ENCODE measurements around the gene ZG16B.

ZG16B gene

GRCh38 chr16:2811703-2812471 is 18.2 kb upstream of the ZG16B start:
- Histone ChIP-seq H3K18ac (ENCODE audit: low read length) (peak overlapping the region; percentile 64), H3K4me3 (ENCODE audit: low read length in 2 of 2) (no peak overlapping the region), H3K9ac (ENCODE audit: low read depth, low read length, poor library complexity) (peak overlapping the region; percentile 30), H2BK12ac (ENCODE audit: low read length) (no peak overlapping the region), H3K27ac (replicated peaks; ENCODE audit: low read length) (no peak overlapping the region), H2AFZ (ENCODE audit: low read length) (no peak overlapping the region), H4K8ac (ENCODE audit: low read depth, low read length) (no peak overlapping the region), H2AK5ac (ENCODE audit: low read depth, low read length) (peak overlapping the region; percentile 14), H3K27me3 (ENCODE audit: control insufficient read depth in 3 of 3, insufficient read depth in 3 of 3, low read depth in 1 of 3, low read length in 3 of 3) (peaks cover 0 to 22% (median 0%) of the 10 kb centered on the region in 3 experiments), H2BK15ac (ENCODE audit: low read length) (peak overlapping the region; percentile 87), H3K4me1 (ENCODE audit: control insufficient read depth in 2 of 2, insufficient read depth in 1 of 2, low read depth in 1 of 2, low read length in 2 of 2) (no peaks in the 10 kb centered on the region), H3K36me3 (replicated peaks in 1 of 2; ENCODE audit: control insufficient read depth in 2 of 2, insufficient read depth in 2 of 2, low read length in 2 of 2) (no peaks in the 10 kb centered on the region), H3K4me2 (ENCODE audit: insufficient read depth, low read length, poor library complexity, severe bottlenecking) (no peak overlapping the region), H3K9me3 (replicated peaks in 1 of 2; ENCODE audit: control insufficient read depth in 2 of 2, insufficient read depth in 1 of 2, low read depth in 1 of 2, low read length in 2 of 2) (peaks cover 0 to 3% of the 10 kb centered on the region in 2 donors), H2BK120ac (ENCODE audit: low read depth, low read length) (no peak overlapping the region), H4K91ac (ENCODE audit: low read depth, low read length, poor library complexity) (peak overlapping the region; percentile 43), H2BK5ac (ENCODE audit: low read length) (no peak overlapping the region), H3K4ac (ENCODE audit: low read length) (peak overlapping the region; percentile 84), H3K23ac (ENCODE audit: low read depth, low read length, poor library complexity) (peak overlapping the region; percentile 80), H3K79me1 (ENCODE audit: low read depth, low read length) (peaks cover 4% of the 10 kb centered on the region), H3K14ac (ENCODE audit: low read length) (no peak overlapping the region)
- DNase-seq (ENCODE audit: low spot score): no peak
- WGBS, 2 donors (ENCODE audit: extremely low coverage in 2 of 2, insufficient read length in 2 of 2, insufficient replicate concordance in 1 of 2): no CpG with 5 or more reads among the region's 15 CpGs

GRCh38 chr16:2813771-2814221 is 16.3 kb upstream of the ZG16B start:
- H3K4ac ChIP-seq (ENCODE audit: low read length): no peak overlapping the region
- H2BK12ac ChIP-seq (ENCODE audit: low read length): no peak overlapping the region
- H3K36me3 ChIP-seq (replicated peaks in 1 of 2; ENCODE audit: control insufficient read depth in 2 of 2, insufficient read depth in 2 of 2, low read length in 2 of 2): no peaks in the 10 kb centered on the region
- peaks cover 2% of the 10 kb centered on the region for H3K79me1 ChIP-seq (ENCODE audit: low read depth, low read length)
- H2BK120ac ChIP-seq (ENCODE audit: low read depth, low read length): no peak overlapping the region
- no peak overlapping the region for H3K9ac ChIP-seq (ENCODE audit: low read depth, low read length, poor library complexity)
- WGBS, 2 donors (ENCODE audit: extremely low coverage in 2 of 2, insufficient read length in 2 of 2, insufficient replicate concordance in 1 of 2): no CpG with 5 or more reads among the region's 7 CpGs
- no peak overlapping the region for H3K4me2 ChIP-seq (ENCODE audit: insufficient read depth, low read length, poor library complexity, severe bottlenecking)
- no peak overlapping the region for H3K4me3 ChIP-seq (ENCODE audit: low read length in 2 of 2)
- H2BK15ac ChIP-seq (ENCODE audit: low read length): no peak overlapping the region
- H3K18ac ChIP-seq (ENCODE audit: low read length): no peak overlapping the region
- H2BK5ac ChIP-seq (ENCODE audit: low read length): no peak overlapping the region
- DNase-seq (ENCODE audit: low spot score): no peak
- H3K27me3 ChIP-seq (ENCODE audit: control insufficient read depth in 3 of 3, insufficient read depth in 3 of 3, low read depth in 1 of 3, low read length in 3 of 3): peaks cover 0 to 32% (median 0%) of the 10 kb centered on the region in 3 experiments
- H3K27ac ChIP-seq (replicated peaks; ENCODE audit: low read length): no peak overlapping the region
- no peak overlapping the region for H4K91ac ChIP-seq (ENCODE audit: low read depth, low read length, poor library complexity)
- H3K4me1 ChIP-seq (ENCODE audit: control insufficient read depth in 2 of 2, insufficient read depth in 1 of 2, low read depth in 1 of 2, low read length in 2 of 2): no peaks in the 10 kb centered on the region
- H3K14ac ChIP-seq (ENCODE audit: low read length): no peak overlapping the region
- no peak overlapping the region for H2AFZ ChIP-seq (ENCODE audit: low read length)
- H3K9me3 ChIP-seq (replicated peaks in 1 of 2; ENCODE audit: control insufficient read depth in 2 of 2, insufficient read depth in 1 of 2, low read depth in 1 of 2, low read length in 2 of 2): no peaks in the 10 kb centered on the region
- H3K23ac ChIP-seq (ENCODE audit: low read depth, low read length, poor library complexity): peak overlapping the region; percentile 20
- H2AK5ac ChIP-seq (ENCODE audit: low read depth, low read length): no peak overlapping the region
- no peak overlapping the region for H4K8ac ChIP-seq (ENCODE audit: low read depth, low read length)

GRCh38 chr16:2814551-2815298 is 15.4 kb upstream of the ZG16B start:
- Histone ChIP-seq H3K18ac (ENCODE audit: low read length) (no peak overlapping the region), H2BK120ac (ENCODE audit: low read depth, low read length) (no peak overlapping the region), H3K9me3 (replicated peaks in 1 of 2; ENCODE audit: control insufficient read depth in 2 of 2, insufficient read depth in 1 of 2, low read depth in 1 of 2, low read length in 2 of 2) (no peaks in the 10 kb centered on the region), H2BK12ac (ENCODE audit: low read length) (no peak overlapping the region), H2BK15ac (ENCODE audit: low read length) (no peak overlapping the region), H4K8ac (ENCODE audit: low read depth, low read length) (no peak overlapping the region), H2AFZ (ENCODE audit: low read length) (no peak overlapping the region), H2BK5ac (ENCODE audit: low read length) (peak overlapping the region; percentile 90), H3K4me3 (ENCODE audit: low read length in 2 of 2) (no peak overlapping the region), H4K91ac (ENCODE audit: low read depth, low read length, poor library complexity) (no peak overlapping the region), H3K27ac (replicated peaks; ENCODE audit: low read length) (no peak overlapping the region), H3K4ac (ENCODE audit: low read length) (no peak overlapping the region), H3K9ac (ENCODE audit: low read depth, low read length, poor library complexity) (no peak overlapping the region), H3K23ac (ENCODE audit: low read depth, low read length, poor library complexity) (peak overlapping the region; percentile 85), H3K4me1 (ENCODE audit: control insufficient read depth in 2 of 2, insufficient read depth in 1 of 2, low read depth in 1 of 2, low read length in 2 of 2) (no peaks in the 10 kb centered on the region), H2AK5ac (ENCODE audit: low read depth, low read length) (no peak overlapping the region), H3K27me3 (ENCODE audit: control insufficient read depth in 3 of 3, insufficient read depth in 3 of 3, low read depth in 1 of 3, low read length in 3 of 3) (peaks cover 0 to 37% (median 0%) of the 10 kb centered on the region in 3 experiments), H3K4me2 (ENCODE audit: insufficient read depth, low read length, poor library complexity, severe bottlenecking) (no peak overlapping the region), H3K79me1 (ENCODE audit: low read depth, low read length) (peaks cover 2% of the 10 kb centered on the region), H3K14ac (ENCODE audit: low read length) (no peak overlapping the region), H3K36me3 (replicated peaks in 1 of 2; ENCODE audit: control insufficient read depth in 2 of 2, insufficient read depth in 2 of 2, low read length in 2 of 2) (no peaks in the 10 kb centered on the region)
- no CpG with 5 or more reads among the region's 20 CpGs for WGBS, 2 donors (ENCODE audit: extremely low coverage in 2 of 2, insufficient read length in 2 of 2, insufficient replicate concordance in 1 of 2)
- DNase-seq (ENCODE audit: low spot score): no peak

- H2AFZ ChIP-seq (ENCODE audit: low read length): peak overlapping the region; percentile 46
- no peak overlapping the region for H3K23ac ChIP-seq (ENCODE audit: low read depth, low read length, poor library complexity)
- no peaks in the 10 kb centered on the region for H3K36me3 ChIP-seq (replicated peaks in 1 of 2; ENCODE audit: control insufficient read depth in 2 of 2, insufficient read depth in 2 of 2, low read length in 2 of 2)
- H3K9ac ChIP-seq (ENCODE audit: low read depth, low read length, poor library complexity): no peak overlapping the region
- H3K18ac ChIP-seq (ENCODE audit: low read length): no peak overlapping the region
- no peaks in the 10 kb centered on the region for H3K9me3 ChIP-seq (replicated peaks in 1 of 2; ENCODE audit: control insufficient read depth in 2 of 2, insufficient read depth in 1 of 2, low read depth in 1 of 2, low read length in 2 of 2)
- H3K27ac ChIP-seq (replicated peaks; ENCODE audit: low read length): no peak overlapping the region
- no peak overlapping the region for H2BK12ac ChIP-seq (ENCODE audit: low read length)
- DNase-seq (ENCODE audit: low spot score): no peak
- H2BK120ac ChIP-seq (ENCODE audit: low read depth, low read length): no peak overlapping the region
- no peak overlapping the region for H3K14ac ChIP-seq (ENCODE audit: low read length)
- peaks cover 0 to 40% (median 0%) of the 10 kb centered on the region in 3 experiments for H3K27me3 ChIP-seq (ENCODE audit: control insufficient read depth in 3 of 3, insufficient read depth in 3 of 3, low read depth in 1 of 3, low read length in 3 of 3)
- no peak overlapping the region for H4K8ac ChIP-seq (ENCODE audit: low read depth, low read length)
- H3K4ac ChIP-seq (ENCODE audit: low read length): no peak overlapping the region
- peaks cover 2% of the 10 kb centered on the region for H3K79me1 ChIP-seq (ENCODE audit: low read depth, low read length)
- no peak overlapping the region for H3K4me2 ChIP-seq (ENCODE audit: insufficient read depth, low read length, poor library complexity, severe bottlenecking)
- H2BK15ac ChIP-seq (ENCODE audit: low read length): no peak overlapping the region
- no peak overlapping the region for H2AK5ac ChIP-seq (ENCODE audit: low read depth, low read length)
- no peak overlapping the region for H2BK5ac ChIP-seq (ENCODE audit: low read length)
- no peak overlapping the region for H3K4me3 ChIP-seq (ENCODE audit: low read length in 2 of 2)
- no CpG with 5 or more reads among the region's 10 CpGs for WGBS, 2 donors (ENCODE audit: extremely low coverage in 2 of 2, insufficient read length in 2 of 2, insufficient replicate concordance in 1 of 2)
- peaks cover 0 to 4% of the 10 kb centered on the region in 2 donors for H3K4me1 ChIP-seq (ENCODE audit: control insufficient read depth in 2 of 2, insufficient read depth in 1 of 2, low read depth in 1 of 2, low read length in 2 of 2)
- no peak overlapping the region for H4K91ac ChIP-seq (ENCODE audit: low read depth, low read length, poor library complexity)
These were observed 14.8 kb upstream of the ZG16B start for GRCh38 chr16:2815299-2815771.
